HG03521 (cell line): ENCODE results near the gene FXYD1.
A peak's percentile ranks its signal among the peaks of the same experiment; 100 is the strongest.
"Not testable (repeated sequence)": the region's sequence is repeated elsewhere in the genome, so short reads cannot be mapped to it uniquely, and the experiment has no call there.

Experiments used
- ATAC-seq: cut with Tn5 transposase; IDR thresholded peaks from one replicate; pipeline ENCODE4 v1.9.1; 2021; ENCODE audit warnings: mild to moderate bottlenecking, moderate library complexity; ENCODE audit not compliant: unreplicated experiment

FXYD1 gene

GRCh38 chr19:35124098-35125060 is 14.2 kb upstream of the FXYD1 start:
- peak; percentile 84 for ATAC-seq

- no peak for ATAC-seq
These were observed 13.3 kb upstream of the FXYD1 start for GRCh38 chr19:35125270-35125717.

- no peak for ATAC-seq
These were observed 12.6 kb upstream of the FXYD1 start for GRCh38 chr19:35125749-35126623.

GRCh38 chr19:35126624-35126959 is 12.0 kb upstream of the FXYD1 start:
- ATAC-seq, result no peak

- ATAC-seq, result no peak
These were observed 10.8 kb upstream of the FXYD1 start for GRCh38 chr19:35127871-35128270.

- no peak for ATAC-seq
These were observed 10.1 kb upstream of the FXYD1 start for GRCh38 chr19:35128398-35129057.

GRCh38 chr19:35129724-35130274 is 8.8 kb upstream of the FXYD1 start:
- ATAC-seq, result not testable (repeated sequence)

- ATAC-seq, result no peak
These were observed 7.6 kb upstream of the FXYD1 start for GRCh38 chr19:35130761-35131720.

- ATAC-seq, result no peak
These were observed 6.4 kb upstream of the FXYD1 start for GRCh38 chr19:35132254-35132653.

GRCh38 chr19:35133826-35134225 is 4.8 kb upstream of the FXYD1 start:
- ATAC-seq, result no peak

GRCh38 chr19:35134601-35135242 is 3.9 kb upstream of the FXYD1 start, which contains the start of gene LGI4:
Gene LGI4, minus strand, starts transcription at chr19:35135059. Its CDS starts 379 bp downstream, at chr19:35134680.
- no peak for ATAC-seq

GRCh38 chr19:35135389-35135909 is 3.2 kb upstream of the FXYD1 start:
- no peak for ATAC-seq

GRCh38 chr19:35136231-35136630 is 2.4 kb upstream of the FXYD1 start:
- no peak for ATAC-seq

- no peak for ATAC-seq
These were observed 1.5 kb upstream of the FXYD1 start for GRCh38 chr19:35136977-35137702.

- no peak for ATAC-seq
These were observed 1.8 kb downstream of the FXYD1 start for GRCh38 chr19:35140207-35140961.

GRCh38 chr19:35140962-35141836 is 2.6 kb downstream of the FXYD1 start:
- peak; percentile 53 for ATAC-seq
